Prostate gland (tissue), 2 donors: Measurements from ENCODE around the gene LRRC1.

ENCODE experiments used
- POLR2A ChIP-seq: fragments of 450-650 bp; IDR thresholded peaks from one replicate; pipeline ENCODE4 v1.6.1; 2016; ENCODE audit warnings: antibody characterized with exemption, mild to moderate bottlenecking
- TF ChIP-seq, protein P1 (sequence below), 4 experiments: fragments of 200-600 bp in 2 of 4; fragments of 450-650 bp in 2 of 4; sonication (generic) in 2 of 4; IDR thresholded peaks; 1 replicate in 3 of 4; 2 replicates in 1 of 4; pipeline ENCODE4 v1.5.1; 2016 to 2019; ENCODE audit warnings: antibody characterized with exemption in 4 of 4, mild to moderate bottlenecking in 2 of 4, moderate library complexity in 2 of 4

DNA sequence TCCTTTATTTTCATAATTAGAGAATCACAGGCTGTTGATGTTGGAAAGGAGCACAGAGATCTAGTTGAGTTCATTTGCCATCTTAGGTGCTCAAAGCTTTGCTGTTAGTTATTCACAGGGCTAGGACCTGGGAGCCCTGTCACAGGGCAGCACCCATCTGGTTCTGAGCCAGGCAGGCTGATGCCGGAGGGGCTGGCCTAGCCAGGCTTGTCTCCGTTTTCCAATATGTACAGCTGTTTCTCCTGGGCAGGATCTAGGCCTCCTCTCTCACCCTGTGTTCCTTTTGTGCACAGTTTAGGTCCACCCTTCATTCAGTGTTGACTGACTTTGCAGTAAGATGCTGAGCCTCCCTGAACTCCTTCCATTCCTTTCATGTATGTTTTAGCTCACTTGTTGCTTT is 33.4 kb downstream of the LRRC1 start:
- TF ChIP-seq, protein P1, sequence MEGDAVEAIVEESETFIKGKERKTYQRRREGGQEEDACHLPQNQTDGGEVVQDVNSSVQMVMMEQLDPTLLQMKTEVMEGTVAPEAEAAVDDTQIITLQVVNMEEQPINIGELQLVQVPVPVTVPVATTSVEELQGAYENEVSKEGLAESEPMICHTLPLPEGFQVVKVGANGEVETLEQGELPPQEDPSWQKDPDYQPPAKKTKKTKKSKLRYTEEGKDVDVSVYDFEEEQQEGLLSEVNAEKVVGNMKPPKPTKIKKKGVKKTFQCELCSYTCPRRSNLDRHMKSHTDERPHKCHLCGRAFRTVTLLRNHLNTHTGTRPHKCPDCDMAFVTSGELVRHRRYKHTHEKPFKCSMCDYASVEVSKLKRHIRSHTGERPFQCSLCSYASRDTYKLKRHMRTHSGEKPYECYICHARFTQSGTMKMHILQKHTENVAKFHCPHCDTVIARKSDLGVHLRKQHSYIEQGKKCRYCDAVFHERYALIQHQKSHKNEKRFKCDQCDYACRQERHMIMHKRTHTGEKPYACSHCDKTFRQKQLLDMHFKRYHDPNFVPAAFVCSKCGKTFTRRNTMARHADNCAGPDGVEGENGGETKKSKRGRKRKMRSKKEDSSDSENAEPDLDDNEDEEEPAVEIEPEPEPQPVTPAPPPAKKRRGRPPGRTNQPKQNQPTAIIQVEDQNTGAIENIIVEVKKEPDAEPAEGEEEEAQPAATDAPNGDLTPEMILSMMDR (IDR thresholded peaks at IDR 0.05) = no peak
- TF ChIP-seq POLR2A = no peak
